Esophagus muscularis mucosa (tissue), 4 donors: ENCODE data around the gene SIGLEC8. TPM values are rescaled to one million over a fixed set of nuclear protein-coding genes. Genes with fewer than 3 reads are reported as not detected.
"Not testable (repeated sequence)": the region's sequence is repeated elsewhere in the genome, so short reads cannot be mapped to it uniquely, and the experiment has no call there.

Experiments used
- DNase-seq: peaks from one replicate; pipeline ENCODE4 v3.0.0-alpha.2; 2017; ENCODE audit errors: extremely low spot score
- H3K27ac ChIP-seq, 4 donors: fragments of 200-600 bp; sonication (generic); replicated peaks in 1 of 4; 1 replicate in 3 of 4; 2 replicates in 1 of 4; pipeline ENCODE4 v1.5.1; 2016 to 2019; ENCODE audit warnings: mild to moderate bottlenecking in 1 of 4
- H3K27me3 ChIP-seq, 4 donors: fragments of 200-600 bp; sonication (generic); one replicate each; pipeline versions ENCODE4 v1.5.1 to v1.6.0; 2016 to 2019
- H3K36me3 ChIP-seq, 4 donors: fragments of 200-600 bp; sonication (generic); one replicate each; pipeline ENCODE4 v1.5.1; 2016 to 2019
- H3K4me1 ChIP-seq, 4 donors: fragments of 200-600 bp; sonication (generic); one replicate each; pipeline ENCODE4 v1.5.1; 2016 to 2019
- H3K4me3 ChIP-seq, 4 donors: fragments of 200-600 bp; sonication (generic); 1 replicate in 2 of 4; 2 replicates in 2 of 4; pipeline ENCODE4 v1.5.1; 2016 to 2019; ENCODE audit warnings: mild to moderate bottlenecking in 4 of 4, moderate library complexity in 1 of 4
- H3K9me3 ChIP-seq, 4 donors: fragments of 200-600 bp; sonication (generic); 1 replicate in 3 of 4; 2 replicates in 1 of 4; pipeline ENCODE4 v1.5.1; 2016 to 2019
- CTCF ChIP-seq, 3 experiments: fragments of 200-600 bp in 2 of 3; fragments of 450-650 bp in 1 of 3; sonication (generic) in 2 of 3; IDR thresholded peaks; one replicate each; pipeline ENCODE4 v1.5.1; 2017 to 2019; ENCODE audit warnings: antibody characterized with exemption in 3 of 3, mild to moderate bottlenecking in 2 of 3, moderate library complexity in 1 of 3
- EP300 ChIP-seq: sonication (generic); formaldehyde crosslinking; IDR thresholded peaks from one replicate; pipeline ENCODE4 v1.6.1; 2017; ENCODE audit warnings: antibody characterized with exemption
- POLR2A ChIP-seq: fragments of 450-650 bp; IDR thresholded peaks from one replicate; pipeline ENCODE4 v1.6.1; 2017; ENCODE audit warnings: antibody characterized with exemption, moderate library complexity, mild to moderate bottlenecking, low read depth
- POLR2AphosphoS5 ChIP-seq, 2 donors: sonication (generic); formaldehyde crosslinking; IDR thresholded peaks; one replicate each; pipeline ENCODE4 v1.6.1; 2017; ENCODE audit warnings: antibody characterized with exemption in 2 of 2
- WGBS: methylation state at CpG from one replicate; pipeline ENCODE4 v1.1.5; 2018; 5-methylcytosine and 5-hydroxymethylcytosine counted together
- intact Hi-C: fragments of 100-400 bp; cut with DNase I; formaldehyde crosslinking; loops from one replicate; pipeline ENCODE4 v1.15.1; 2023
- total RNA-seq, 4 donors: library from RNA; depleted of rRNA; stranded (reverse); fragments of >200 nt; gene quantifications; one replicate each; pipeline versions ENCODE4 v1.1.0 to v1.2.1, GENCODE V29; 2016

Gene SIGLEC8
- total RNA-seq, 4 donors from 2014 or later, result 0.66 to 1.7 (median 0.86) TPM; not detected in 1

- WGBS, result 73% methylated on average over 3 of the region's 4 CpGs
- Histone ChIP-seq H3K9me3 (no peaks in the 10 kb centered on the region), H3K4me1 (no peaks in the 10 kb centered on the region), H3K27ac (no peak overlapping the region), H3K4me3 (no peak overlapping the region), H3K27me3 (peaks cover 0 to 36% (median 0%) of the 10 kb centered on the region in 4 donors), H3K36me3 (no peaks in the 10 kb centered on the region)
- no peak for TF ChIP-seq CTCF (IDR thresholded peaks at IDR 0.05)
- no peak for TF ChIP-seq POLR2AphosphoS5 (IDR thresholded peaks at IDR 0.05)
- no peak for TF ChIP-seq EP300
- TF ChIP-seq POLR2A, result no peak
- intact Hi-C loops, result no loop called here
- DNase-seq, result no peak
These were observed 9.8 kb upstream of the SIGLEC8 start for GRCh38 chr19:51467864-51468544.

DNA sequence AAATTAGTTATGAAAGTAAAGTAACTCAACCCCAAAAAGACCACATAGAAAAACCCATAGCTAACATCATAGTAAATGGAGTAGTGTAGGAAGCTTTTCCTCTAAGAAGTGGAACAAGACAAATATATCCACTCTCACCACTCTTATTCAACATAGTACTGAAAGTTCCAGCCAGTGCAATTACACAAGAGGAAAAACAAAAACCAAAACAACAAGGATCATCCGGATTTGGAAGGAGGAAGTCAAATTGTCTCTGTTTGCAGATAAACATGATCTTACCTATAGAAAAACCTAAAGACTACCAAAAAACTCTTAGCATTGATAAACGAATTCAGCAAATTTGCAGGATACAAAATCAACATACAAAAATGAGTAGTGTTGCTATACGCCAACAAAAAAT lies 8.5 kb upstream of the SIGLEC8 start:
- Histone ChIP-seq H3K4me1 (no peaks in the 10 kb centered on the region), H3K9me3 (no peaks in the 10 kb centered on the region), H3K36me3 (no peaks in the 10 kb centered on the region), H3K27me3 (peaks cover 0 to 37% (median under 1%) of the 10 kb centered on the region in 4 donors), H3K4me3 (no peak overlapping the region), H3K27ac (no peak overlapping the region)
- 57% methylated on average over 3 of the region's 3 CpGs for WGBS
- TF ChIP-seq EP300, result no peak
- DNase-seq, result no peak
- intact Hi-C loops, result no loop called here

GRCh38 chr19:51463976-51464581 lies 5.8 kb upstream of the SIGLEC8 start:
- DNase-seq, H3K9me3 ChIP-seq, H3K4me1 ChIP-seq, intact Hi-C loops, H3K36me3 ChIP-seq, H3K27ac ChIP-seq, H3K4me3 ChIP-seq: not testable (repeated sequence)
- H3K27me3 ChIP-seq, result peaks cover 0 to 53% (median 3%) of the 10 kb centered on the region in 4 donors
- 28% methylated on average over 12 of the region's 33 CpGs for WGBS

DNA sequence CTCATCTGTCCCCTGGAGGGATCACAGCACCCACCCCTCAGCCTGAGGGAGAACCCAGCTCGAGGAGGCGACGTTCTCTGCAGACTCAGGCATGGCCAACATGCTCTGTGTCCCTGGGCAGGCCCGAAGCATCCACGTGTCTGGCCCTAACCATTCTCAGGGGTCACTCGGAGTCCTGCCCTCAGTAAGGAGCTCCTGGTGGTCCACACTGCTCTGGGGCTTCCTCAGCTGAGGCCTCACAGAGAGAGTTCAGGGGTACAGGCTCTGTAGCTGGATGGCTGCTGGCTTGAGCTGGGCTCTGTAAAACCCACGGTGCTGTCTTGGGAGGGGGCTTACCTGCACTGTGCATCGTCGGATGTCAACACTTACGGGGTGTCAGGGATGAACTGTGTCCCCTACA lies 4.4 kb upstream of the SIGLEC8 start:
- WGBS, result 92% methylated on average over 4 of the region's 10 CpGs
- intact Hi-C loops, result no loop called here
- H3K4me3 ChIP-seq, result no peak overlapping the region
- H3K27me3 ChIP-seq, result peaks cover 0 to 56% (median 3%) of the 10 kb centered on the region in 4 donors
- no peaks in the 10 kb centered on the region for H3K36me3 ChIP-seq
- H3K4me1 ChIP-seq, result no peaks in the 10 kb centered on the region
- no peak for TF ChIP-seq EP300
- TF ChIP-seq CTCF (IDR thresholded peaks at IDR 0.05), result no peak
- TF ChIP-seq POLR2AphosphoS5 (IDR thresholded peaks at IDR 0.05), result no peak
- TF ChIP-seq POLR2A, result no peak
- no peak for DNase-seq
- no peak overlapping the region for H3K27ac ChIP-seq
- H3K9me3 ChIP-seq, result no peaks in the 10 kb centered on the region

- H3K4me3 ChIP-seq, result no peak overlapping the region
- 77% methylated on average over 6 of the region's 7 CpGs for WGBS
- H3K36me3 ChIP-seq, result no peaks in the 10 kb centered on the region
- DNase-seq, result no peak
- TF ChIP-seq CTCF (IDR thresholded peaks at IDR 0.05) (no peak), EP300 (no peak), POLR2AphosphoS5 (IDR thresholded peaks at IDR 0.05) (no peak), POLR2A (no peak)
- H3K9me3 ChIP-seq, result no peaks in the 10 kb centered on the region
- H3K27ac ChIP-seq, result no peak overlapping the region
- no peaks in the 10 kb centered on the region for H3K4me1 ChIP-seq
- peaks cover 0 to 60% (median 3%) of the 10 kb centered on the region in 4 donors for H3K27me3 ChIP-seq
- intact Hi-C loops, result no loop called here
These were observed 4.0 kb upstream of the SIGLEC8 start for GRCh38 chr19:51462276-51462675.
